Prostate gland (tissue), 2 donors: ENCODE measurements around the gene MTURN.

Source experiments
- POLR2AphosphoS5 ChIP-seq: sonication (generic); formaldehyde crosslinking; IDR thresholded peaks from one replicate; pipeline ENCODE4 v1.6.1; 2017; ENCODE audit warnings: antibody characterized with exemption
- TF ChIP-seq, protein P1 (sequence below), 4 experiments: fragments of 200-600 bp in 2 of 4; fragments of 450-650 bp in 2 of 4; sonication (generic) in 2 of 4; IDR thresholded peaks; 1 replicate in 3 of 4; 2 replicates in 1 of 4; pipeline ENCODE4 v1.5.1; 2016 to 2019; ENCODE audit warnings: antibody characterized with exemption in 4 of 4, mild to moderate bottlenecking in 2 of 4, moderate library complexity in 2 of 4

DNA sequence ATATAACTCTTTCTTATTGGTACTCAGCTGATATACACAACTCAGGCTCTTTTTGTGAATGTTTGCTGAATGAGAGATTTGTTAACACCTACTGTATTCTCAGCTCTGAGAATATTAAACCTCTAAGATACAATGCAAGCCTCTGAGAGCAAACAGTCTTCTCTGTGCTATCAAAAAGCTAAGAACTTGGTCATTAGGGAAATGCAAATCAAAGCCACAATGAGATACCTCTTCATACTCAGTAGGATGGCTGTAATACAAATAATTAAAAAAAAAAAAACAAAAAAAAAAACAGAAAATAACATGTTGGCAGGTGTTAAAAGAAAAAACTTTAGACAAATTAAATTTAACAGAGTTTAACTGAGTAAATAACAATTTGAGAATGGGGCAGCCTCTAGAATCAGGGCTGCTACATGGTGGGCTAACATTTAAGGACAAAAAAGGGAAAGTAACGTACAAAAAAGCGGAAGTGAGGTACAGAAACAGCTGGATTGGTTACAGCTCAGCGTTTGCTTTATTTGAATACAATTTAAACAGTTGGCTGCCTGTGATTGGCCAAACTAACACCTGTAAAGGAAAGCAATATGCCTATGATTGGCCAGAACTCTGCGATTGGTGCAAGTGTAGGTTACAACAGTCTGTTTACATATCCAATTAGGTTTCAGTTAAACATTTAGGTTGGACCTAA, 14.8 kb upstream of the MTURN start:
- TF ChIP-seq, protein P1, sequence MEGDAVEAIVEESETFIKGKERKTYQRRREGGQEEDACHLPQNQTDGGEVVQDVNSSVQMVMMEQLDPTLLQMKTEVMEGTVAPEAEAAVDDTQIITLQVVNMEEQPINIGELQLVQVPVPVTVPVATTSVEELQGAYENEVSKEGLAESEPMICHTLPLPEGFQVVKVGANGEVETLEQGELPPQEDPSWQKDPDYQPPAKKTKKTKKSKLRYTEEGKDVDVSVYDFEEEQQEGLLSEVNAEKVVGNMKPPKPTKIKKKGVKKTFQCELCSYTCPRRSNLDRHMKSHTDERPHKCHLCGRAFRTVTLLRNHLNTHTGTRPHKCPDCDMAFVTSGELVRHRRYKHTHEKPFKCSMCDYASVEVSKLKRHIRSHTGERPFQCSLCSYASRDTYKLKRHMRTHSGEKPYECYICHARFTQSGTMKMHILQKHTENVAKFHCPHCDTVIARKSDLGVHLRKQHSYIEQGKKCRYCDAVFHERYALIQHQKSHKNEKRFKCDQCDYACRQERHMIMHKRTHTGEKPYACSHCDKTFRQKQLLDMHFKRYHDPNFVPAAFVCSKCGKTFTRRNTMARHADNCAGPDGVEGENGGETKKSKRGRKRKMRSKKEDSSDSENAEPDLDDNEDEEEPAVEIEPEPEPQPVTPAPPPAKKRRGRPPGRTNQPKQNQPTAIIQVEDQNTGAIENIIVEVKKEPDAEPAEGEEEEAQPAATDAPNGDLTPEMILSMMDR (IDR thresholded peaks at IDR 0.05) = no peak
- no peak for TF ChIP-seq POLR2AphosphoS5
